GM04504 (cell line): ENCODE results near the gene RTL10.

Experiments used
- DNase-seq: peaks from one replicate; pipeline ENCODE4 v3.0.0-alpha.2; 2012; ENCODE audit warnings: low read depth

Gene RTL10

GRCh38 chr22:19875531-19876313 is 21.0 kb upstream of the RTL10 start:
- DNase-seq, result no peak

- DNase-seq, result no peak
Observed at GRCh38 chr22:19875061-19875530, 20.4 kb upstream of the RTL10 start.

GRCh38 chr22:19874307-19875060 is 19.8 kb upstream of the RTL10 start:
- DNase-seq, result no peak

- no peak for DNase-seq
Observed at GRCh38 chr22:19873960-19874306, 19.3 kb upstream of the RTL10 start.

GRCh38 chr22:19873138-19873959 is 18.7 kb upstream of the RTL10 start:
- DNase-seq, result no peak

- no peak for DNase-seq
Observed at GRCh38 chr22:19872779-19873137, 18.1 kb upstream of the RTL10 start.

GRCh38 chr22:19871845-19872778 is 17.4 kb upstream of the RTL10 start:
- no peak for DNase-seq

GRCh38 chr22:19871023-19871844 is 16.6 kb upstream of the RTL10 start:
- no peak for DNase-seq

- no peak for DNase-seq
Observed at GRCh38 chr22:19870153-19871022, 15.7 kb upstream of the RTL10 start.

GRCh38 chr22:19869497-19870152 is 15.0 kb upstream of the RTL10 start:
- DNase-seq, result no peak

GRCh38 chr22:19868773-19869471 is 14.2 kb upstream of the RTL10 start:
- no peak for DNase-seq

- no peak for DNase-seq
Observed at GRCh38 chr22:19868333-19868732, 13.7 kb upstream of the RTL10 start.

- no peak for DNase-seq
Observed at GRCh38 chr22:19867617-19868016, 12.9 kb upstream of the RTL10 start.

GRCh38 chr22:19866665-19867009 is 12.0 kb upstream of the RTL10 start:
- no peak for DNase-seq

- DNase-seq, result no peak
Observed at GRCh38 chr22:19865141-19865829, 10.6 kb upstream of the RTL10 start.

- DNase-seq, result no peak
Observed at GRCh38 chr22:19864538-19865106, 9.9 kb upstream of the RTL10 start.

- no peak for DNase-seq
Observed at GRCh38 chr22:19863571-19863970, 8.9 kb upstream of the RTL10 start.
